AG09309 (cell line): ENCODE measurements around the gene LCP1.

Experiments used
- DNase-seq: peaks from one replicate; pipeline ENCODE4 v3.0.0-alpha.2; 2010; ENCODE audit warnings: low read depth
- H3K4me3 ChIP-seq: 2 replicates; pipeline ENCODE4 v1.5.1; 2011; ENCODE audit warnings: mild to moderate bottlenecking, low read depth, low read length, moderate library complexity; ENCODE audit not compliant: control insufficient read depth
- TF ChIP-seq, protein P1 (sequence below): IDR thresholded peaks from 2 replicates; pipeline ENCODE4 v1.5.1; 2011; ENCODE audit warnings: mild to moderate bottlenecking, low read depth, low read length, inconsistent platforms; ENCODE audit not compliant: insufficient read depth, control insufficient read depth; ENCODE audit errors: missing control alignments

The LCP1 gene

DNA sequence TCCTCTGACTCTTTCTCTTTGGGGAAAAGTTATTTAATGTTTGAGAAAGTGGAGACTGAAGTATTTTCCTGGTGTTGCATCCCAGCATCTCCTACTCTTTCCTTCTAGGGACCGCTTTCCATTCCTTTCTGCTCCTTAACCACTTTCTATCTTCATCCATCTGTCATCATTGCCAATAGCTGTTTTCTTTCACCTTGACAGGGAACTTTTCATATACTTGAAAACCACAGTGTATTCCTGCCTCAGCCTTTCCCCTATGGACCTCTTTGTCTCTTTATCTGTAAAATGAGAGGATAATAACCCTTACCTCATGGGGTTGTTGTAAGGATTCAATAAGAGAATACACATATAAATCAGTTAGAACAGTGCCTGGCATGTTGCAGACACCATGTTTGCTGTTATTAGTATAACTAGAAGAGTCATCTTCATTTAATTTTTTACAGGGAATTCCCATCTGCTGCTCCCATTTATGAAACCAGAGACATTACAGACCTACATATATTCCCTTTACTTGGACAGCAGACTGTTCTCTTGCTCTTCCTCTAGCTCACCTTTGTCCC lies 31.8 kb downstream of the LCP1 start:
- TF ChIP-seq, protein P1, sequence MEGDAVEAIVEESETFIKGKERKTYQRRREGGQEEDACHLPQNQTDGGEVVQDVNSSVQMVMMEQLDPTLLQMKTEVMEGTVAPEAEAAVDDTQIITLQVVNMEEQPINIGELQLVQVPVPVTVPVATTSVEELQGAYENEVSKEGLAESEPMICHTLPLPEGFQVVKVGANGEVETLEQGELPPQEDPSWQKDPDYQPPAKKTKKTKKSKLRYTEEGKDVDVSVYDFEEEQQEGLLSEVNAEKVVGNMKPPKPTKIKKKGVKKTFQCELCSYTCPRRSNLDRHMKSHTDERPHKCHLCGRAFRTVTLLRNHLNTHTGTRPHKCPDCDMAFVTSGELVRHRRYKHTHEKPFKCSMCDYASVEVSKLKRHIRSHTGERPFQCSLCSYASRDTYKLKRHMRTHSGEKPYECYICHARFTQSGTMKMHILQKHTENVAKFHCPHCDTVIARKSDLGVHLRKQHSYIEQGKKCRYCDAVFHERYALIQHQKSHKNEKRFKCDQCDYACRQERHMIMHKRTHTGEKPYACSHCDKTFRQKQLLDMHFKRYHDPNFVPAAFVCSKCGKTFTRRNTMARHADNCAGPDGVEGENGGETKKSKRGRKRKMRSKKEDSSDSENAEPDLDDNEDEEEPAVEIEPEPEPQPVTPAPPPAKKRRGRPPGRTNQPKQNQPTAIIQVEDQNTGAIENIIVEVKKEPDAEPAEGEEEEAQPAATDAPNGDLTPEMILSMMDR = no peak
- H3K4me3 ChIP-seq = no peak overlapping the region
- DNase-seq = no peak

- TF ChIP-seq, protein P1 = no peak
- H3K4me3 ChIP-seq = no peak overlapping the region
- no peak for DNase-seq
These were observed 32.5 kb downstream of the LCP1 start for GRCh38 chr13:46149272-46150133.

DNA sequence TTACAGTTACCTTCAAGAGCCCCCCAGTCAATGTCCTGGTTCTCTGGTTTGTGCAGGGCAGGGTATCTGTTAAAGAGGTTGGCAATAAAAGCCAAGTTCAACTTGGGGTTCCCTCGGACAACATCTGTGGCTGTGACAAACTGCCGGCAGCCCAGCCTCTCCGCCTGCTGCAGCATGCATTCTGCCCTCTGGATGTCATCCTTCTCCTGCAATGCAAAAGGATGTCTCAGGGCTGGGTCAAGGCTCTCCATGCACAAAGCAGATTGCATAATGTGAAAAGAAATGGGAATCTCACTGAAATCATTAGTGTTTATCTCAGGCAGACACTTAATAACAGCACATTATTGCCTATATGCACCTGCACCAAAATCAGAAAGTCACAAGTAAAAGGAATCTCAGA lies 35.1 kb downstream of the LCP1 start:
- no peak for DNase-seq
- TF ChIP-seq, protein P1 = peak; percentile 31
- H3K4me3 ChIP-seq = no peak overlapping the region

GRCh38 chr13:46145950-46146349 lies 36.0 kb downstream of the LCP1 start:
- no peak for DNase-seq
- TF ChIP-seq, protein P1 = no peak
- H3K4me3 ChIP-seq = no peak overlapping the region

DNA sequence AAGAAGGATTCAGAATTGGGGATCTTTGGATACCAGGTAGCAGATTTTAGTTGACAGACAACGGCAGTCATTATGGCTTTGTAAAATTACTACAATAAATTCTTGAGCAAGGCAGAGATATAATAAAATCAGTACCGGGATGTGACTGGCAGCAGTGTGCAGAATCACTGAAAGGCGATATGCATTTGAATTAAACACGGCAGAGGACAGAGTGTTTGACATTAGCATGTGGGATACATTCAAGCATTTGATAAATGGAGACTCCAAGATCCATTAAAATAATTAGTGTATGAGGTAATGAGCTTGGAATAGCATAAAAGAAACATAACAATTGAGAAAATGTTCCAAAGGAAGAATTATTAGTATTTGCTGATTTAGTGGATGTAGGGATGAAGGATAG lies 36.8 kb downstream of the LCP1 start:
- TF ChIP-seq, protein P1 = no peak
- no peak for DNase-seq

DNA sequence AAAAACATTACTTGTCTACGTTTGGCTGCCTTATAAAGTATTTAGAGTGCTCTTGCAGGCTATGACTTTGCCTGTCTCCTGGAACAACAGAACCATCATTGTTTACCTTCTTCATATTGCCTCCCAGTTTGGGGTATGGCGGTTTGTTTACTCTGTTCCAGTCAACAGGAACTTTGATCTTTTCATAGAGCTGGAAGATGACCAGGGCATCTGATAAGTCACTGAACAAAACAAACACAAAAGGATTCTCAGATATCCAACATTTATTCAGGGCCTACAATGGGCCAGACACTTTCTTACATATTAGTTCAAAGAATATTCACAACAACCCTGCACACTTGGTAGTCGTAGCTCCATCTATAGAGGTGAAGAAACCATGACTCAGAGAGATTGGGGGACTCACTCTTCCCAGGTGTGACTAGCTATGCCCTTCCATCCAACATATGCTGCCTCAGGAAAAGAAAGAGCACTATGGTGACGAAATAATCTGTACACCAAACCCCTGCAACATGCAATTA lies 38.7 kb downstream of the LCP1 start:
- TF ChIP-seq, protein P1 = no peak
- no peak for DNase-seq
- H3K4me3 ChIP-seq = no peak overlapping the region

More for the DNA sequence above, 36.8 kb downstream of the LCP1 start:
- no peak overlapping the region for H3K4me3 ChIP-seq
